Bone marrow (tissue), 2 donors: ENCODE measurements around the gene FKBP8.

Experiments used
- DNase-seq, 2 donors: peaks; one replicate each; lab custom pipeline; 2025; lab: John Stamatoyannopoulos, UW

The FKBP8 gene

DNA sequence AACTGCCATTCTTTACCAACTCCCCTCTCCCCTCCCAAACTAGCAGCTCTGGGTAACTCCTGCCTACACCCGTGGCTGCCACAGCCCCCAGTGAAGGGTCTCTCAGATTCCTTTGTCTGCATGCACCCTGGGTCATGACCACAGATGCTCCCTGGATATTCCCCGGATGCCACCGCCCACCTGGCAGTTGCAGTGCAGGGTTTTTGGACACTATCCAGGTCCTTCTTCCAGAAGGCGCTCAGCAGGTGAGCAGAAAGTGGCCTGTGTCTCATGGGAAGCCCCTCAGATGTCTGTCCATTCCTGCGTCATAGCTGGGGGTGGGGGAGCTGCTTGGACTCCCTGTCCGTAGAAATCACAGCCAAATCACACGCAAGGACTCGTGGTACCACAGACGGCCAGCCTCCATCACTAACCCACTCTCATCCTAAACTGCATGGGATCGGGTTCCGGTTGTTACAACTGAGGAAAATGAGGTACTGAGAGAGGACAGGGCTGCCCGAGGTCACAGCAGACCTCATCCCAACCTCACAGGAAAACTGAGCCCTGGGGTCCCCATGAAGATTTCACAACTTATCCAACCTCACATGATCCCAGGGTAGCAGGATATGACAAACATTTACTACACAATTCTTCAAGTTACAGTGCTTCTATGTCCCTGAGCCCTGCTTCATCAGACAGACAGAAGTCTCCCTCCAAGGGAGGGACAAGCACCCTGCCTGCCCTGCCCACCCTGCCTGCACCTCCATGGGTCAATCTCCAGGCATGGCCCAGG, 60.1 kb downstream of the FKBP8 start:
- DNase-seq, result no peak
